ENCODE results near the gene CACYBP.
A peak's percentile ranks its signal among the peaks of the same experiment; 100 is the strongest.

CACYBP gene

DNA sequence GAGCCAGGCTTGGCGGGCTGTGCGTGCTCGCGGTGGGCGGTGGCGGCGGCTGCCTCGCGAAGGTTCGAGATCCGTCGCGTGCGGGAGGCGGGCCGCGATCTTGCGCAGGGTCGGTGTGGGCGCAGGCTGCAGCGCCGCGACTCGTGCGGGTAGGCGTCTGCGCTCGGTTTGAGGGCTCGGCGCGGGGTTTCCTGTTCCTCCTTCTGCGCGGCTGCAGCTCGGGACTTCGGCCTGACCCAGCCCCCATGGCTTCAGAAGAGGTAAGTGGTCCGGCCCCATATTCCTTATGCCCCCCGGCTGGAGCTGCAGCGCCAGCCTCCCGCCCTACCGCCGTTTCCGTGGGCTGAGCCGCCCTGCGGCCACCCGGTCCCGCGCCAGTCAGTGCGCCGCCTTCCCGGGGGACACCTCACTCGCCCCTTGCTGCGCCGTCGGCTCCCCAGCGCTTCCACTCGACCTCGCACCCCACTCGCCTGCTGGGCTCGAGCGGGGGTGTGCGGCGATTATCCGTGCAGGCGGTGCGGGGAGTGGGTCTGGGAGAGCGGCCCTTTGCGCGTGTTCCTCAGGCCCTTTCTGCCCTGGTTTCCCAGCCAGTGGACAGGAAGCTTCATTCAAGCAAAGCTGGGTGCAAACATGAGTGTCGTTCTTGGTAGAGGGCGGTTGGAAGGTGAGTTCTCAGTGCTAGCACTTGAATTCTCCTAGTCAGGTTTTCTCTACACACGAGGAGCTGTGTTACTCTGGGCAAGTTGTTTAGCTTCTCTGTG lies at the start of gene CACYBP:
Gene CACYBP (plus strand): TSS at position 12 of the 761 bp plus-strand sequence. CDS start 234 bp downstream, at position 246.
- DNase-seq (ENCODE audit: low spot score) = no peak

DNA sequence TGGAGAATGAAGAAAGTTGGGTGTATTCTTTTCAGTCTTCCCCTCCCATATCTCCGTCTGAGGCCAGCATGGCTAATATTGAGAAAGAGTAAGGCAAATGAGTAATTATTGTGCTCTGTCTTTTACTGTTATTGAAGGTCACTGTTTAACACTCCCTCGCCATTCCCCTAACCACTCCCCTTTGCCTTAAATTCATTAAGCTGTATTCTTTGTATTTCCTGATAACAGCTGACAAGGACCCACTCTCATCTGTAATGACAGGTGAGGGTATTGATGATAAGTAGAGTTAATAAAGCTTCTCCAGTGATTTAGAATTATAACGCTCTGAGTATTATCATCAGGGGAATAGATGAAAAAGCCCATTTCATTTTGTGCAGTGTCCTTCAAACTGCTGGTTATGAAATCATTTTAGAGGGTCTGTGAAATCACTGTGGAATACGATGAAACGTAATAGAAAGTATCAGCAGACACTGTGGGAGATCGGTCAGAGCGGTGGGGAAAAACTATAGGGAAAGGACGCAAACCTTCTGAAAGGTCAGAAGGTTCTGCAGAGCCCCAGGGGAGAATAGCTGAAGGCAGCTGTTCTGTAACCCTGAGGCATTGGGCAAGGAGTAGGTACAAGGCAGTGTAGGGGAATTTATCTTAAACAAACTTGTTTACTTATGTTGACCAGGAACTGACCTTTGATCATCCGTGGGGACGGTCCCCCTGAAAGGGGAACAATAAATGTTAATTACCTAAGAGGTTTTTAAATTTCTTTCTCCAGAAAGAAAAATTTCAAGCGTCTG lies 46.3 kb upstream of the CACYBP start:
- DNase-seq (ENCODE audit: low spot score) = no peak

DNA sequence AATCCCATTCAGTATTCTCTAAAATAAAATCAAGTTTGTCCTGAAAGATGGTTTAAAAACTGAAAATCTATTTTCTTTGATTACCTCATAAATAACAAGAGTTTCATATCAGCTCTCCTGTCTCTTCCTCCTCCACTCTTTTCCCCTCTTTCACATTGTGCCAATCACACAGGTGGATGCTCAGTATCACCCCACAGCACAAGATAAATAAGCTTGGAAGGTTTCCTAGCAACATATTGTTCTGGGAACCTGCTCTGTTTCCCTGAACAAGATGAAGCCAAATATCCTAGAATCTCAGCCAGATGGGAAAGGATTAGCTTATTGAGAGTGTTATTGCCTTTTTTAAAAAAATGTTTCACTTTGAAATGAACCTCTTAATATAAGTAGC lies 45.7 kb upstream of the CACYBP start:
- no peak for DNase-seq (ENCODE audit: low spot score)

DNA sequence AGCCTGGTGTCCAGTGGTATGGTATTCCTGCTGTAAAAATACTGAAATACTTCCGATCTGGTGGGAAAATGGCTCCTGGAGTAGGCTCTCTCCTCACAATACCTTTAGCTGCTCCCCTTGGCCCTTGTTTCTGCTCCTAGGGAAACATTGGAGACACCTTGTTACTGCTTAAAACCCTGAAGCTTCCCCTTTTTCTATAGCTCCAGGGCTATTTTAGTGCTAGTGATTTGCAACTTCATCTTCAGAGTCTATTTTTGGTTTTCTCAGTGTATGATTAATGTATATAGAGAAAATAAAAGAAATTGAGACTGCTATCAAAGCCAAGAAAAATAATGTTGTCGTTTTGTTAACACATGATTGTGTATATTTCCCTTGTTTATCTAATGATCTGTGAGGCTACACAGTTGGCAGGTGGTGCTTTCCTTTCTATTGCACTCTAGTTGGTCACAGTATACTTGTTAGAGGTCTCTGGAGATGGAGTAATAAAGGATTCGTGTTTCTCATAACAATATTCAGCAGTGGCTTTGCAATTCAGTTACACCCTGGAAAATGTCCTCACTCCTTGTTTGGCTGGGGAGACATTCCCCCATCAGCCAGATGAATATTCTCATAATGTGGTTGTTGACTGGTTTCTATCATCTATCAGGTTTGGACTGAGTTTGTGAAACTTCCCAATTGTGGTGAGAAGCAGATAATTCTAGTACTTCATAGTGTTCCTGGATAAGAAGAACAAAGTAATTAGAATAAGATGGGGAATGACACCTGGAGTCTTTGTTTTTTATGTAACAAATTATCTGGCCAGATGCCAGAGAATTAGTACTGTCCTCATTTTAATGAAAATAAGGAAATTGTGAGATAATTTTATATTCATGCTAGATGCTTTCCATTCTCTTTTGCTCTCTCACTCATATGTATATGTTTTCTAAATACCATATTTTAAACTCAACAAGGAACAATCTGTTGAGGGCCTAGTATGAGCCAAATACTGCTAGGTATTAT lies 44.8 kb upstream of the CACYBP start:
- peak; percentile 23 for DNase-seq (ENCODE audit: low spot score)

GRCh38 chr1:174956086-174956485 lies 43.7 kb upstream of the CACYBP start:
- DNase-seq (ENCODE audit: low spot score) = no peak

GRCh38 chr1:174956976-174957375 lies 42.8 kb upstream of the CACYBP start:
- no peak for DNase-seq (ENCODE audit: low spot score)

DNA sequence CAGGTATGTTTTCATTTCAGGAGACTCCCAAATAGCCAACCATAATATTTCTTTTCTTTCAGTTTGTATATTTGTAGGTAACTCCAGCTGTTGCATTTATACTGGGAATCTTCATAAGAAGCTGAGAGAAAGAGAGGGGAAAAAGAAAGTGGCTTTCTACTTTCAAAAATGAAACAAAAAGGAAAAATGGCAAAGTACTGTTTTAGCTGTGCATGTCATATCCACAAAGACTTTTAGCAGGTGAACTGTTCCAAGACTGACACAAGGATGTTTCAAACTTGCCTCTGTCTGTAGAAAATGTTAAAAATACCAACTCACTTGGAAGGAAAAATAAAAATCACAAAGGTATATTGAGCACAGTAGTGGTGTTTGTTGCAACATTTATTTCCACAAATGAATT lies 41.9 kb upstream of the CACYBP start:
- no peak for DNase-seq (ENCODE audit: low spot score)

GRCh38 chr1:174958396-174958795 lies 41.4 kb upstream of the CACYBP start:
- DNase-seq (ENCODE audit: low spot score) = no peak

GRCh38 chr1:174960362-174960761 lies 39.4 kb upstream of the CACYBP start:
- DNase-seq (ENCODE audit: low spot score) = no peak

DNA sequence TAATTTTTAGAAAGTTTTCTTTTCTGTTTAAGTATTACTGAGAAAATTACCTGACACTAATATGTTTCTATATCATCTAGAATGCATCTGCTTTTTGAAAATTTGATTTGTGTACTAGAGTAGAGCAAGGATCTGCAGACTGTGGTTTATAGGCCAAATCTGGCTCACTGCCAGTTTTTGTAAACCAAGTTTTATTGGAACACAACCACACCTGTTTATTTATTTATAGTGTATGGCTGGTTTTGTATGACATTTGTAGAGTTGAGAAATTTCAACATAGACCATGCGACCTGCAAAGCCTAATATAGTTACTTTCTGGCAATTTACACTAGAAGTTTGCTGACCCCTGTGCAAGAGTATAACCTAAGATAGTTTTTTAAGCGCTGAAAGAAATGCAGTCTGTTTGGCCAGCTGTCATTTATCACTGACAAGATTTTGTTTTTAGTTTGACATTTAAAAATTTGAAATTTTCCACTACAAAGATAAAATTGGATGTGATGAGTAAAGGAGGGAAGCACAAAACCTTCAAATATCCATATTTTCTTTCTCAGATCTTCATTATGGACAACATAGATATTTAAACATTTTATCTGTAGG lies 36.1 kb upstream of the CACYBP start:
- peak; percentile 57 for DNase-seq (ENCODE audit: low spot score)

- DNase-seq (ENCODE audit: low spot score) = peak; percentile 68
These were observed 35.3 kb upstream of the CACYBP start for GRCh38 chr1:174964261-174964971.

DNA sequence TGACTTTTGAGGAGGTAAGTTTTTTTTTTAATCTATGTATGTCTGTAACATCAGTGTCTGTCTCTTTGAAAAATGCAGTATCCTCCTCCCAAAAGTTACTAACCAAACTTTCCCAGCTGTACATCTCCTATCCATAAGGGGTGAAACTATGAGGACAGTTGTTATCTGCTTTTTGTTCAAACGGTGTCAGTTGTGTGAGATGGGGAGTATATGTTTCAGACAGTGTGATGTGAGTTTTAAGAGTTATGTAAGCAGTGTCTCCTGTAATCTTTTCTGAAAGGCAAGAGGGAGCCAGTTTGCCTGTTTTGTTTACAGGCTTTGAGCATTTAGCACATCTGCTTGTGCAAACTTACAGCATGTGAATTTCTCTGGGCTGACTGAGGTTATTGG lies 34.8 kb upstream of the CACYBP start:
- DNase-seq (ENCODE audit: low spot score) = peak; percentile 50

DNA sequence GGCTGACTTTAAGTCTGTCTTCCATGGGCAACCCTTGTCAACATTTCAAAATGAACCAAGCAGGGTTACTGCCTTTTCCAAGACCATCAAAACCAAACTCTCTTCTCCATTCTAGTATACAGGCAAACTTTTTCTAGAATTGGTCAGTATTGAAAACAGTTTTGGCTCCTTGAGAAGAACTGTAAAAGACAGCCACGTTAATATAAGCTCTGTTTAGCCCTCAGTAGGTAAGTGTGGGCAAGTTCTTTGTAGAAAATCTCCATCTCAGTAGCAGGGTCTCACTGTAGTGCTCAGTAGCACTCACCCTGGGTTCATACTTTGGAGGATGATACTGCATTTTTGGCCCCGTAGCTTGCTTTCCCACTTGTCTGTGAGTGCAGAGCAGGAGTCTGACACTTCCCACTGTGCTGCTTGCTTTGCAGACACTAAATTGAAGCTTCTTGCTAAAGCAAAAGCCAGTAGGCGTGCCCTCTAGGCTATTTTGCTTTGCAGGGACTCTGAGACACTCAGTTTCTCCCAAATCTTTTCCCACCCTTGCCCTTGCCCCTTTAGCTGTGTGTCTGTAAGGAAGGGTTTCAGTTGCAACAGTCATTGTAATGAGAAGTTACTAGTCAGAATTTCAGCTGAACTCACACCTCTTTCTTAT lies 34.3 kb upstream of the CACYBP start:
- peak; percentile 62 for DNase-seq (ENCODE audit: low spot score)

GRCh38 chr1:174966008-174966572 lies 33.7 kb upstream of the CACYBP start:
- no peak for DNase-seq (ENCODE audit: low spot score)

- DNase-seq (ENCODE audit: low spot score) = no peak
These were observed 31.7 kb upstream of the CACYBP start for GRCh38 chr1:174967845-174968705.

DNA sequence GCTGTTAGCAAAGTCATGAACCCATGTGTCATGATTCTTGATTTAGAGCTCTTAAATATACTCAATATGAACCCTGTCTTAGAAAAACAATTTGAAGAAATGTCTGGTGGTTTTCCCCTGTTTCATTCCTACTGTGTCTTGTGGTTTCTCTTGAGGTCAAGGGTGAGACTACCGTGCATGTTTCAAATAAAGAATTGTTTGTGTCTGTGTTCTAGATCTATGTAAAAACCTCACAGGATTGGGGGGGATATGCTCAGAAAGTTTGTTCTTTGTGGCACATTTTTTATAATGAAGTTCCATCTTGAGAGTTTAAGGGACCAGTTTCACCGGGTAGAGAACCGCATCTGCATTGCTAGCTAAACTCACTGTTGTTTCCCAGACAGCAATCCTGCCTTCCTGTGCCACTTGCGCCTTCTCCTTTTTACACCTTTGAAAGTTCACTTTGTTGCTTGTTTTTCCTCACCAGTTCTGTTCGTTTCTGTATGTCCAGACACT lies 30.9 kb upstream of the CACYBP start:
- DNase-seq (ENCODE audit: low spot score) = no peak

DNA sequence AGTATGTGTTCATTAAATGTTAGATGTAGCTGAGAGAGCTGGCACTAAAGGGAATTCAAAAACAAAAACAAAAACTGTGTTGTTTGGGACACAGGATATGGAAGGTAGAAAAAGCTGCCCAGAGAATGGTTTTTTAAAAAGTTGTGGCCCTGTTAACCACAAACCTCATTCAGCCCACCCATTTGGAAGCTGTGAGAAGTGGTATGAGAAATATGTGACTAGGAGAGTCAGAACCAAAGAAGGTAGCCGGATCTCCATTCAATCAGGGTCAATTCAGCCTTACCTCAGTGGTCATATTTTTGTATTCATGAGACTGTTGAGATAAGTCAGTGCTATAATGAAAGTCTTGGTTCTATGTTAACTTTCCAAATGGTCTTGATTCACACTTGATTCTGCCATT lies 29.8 kb upstream of the CACYBP start:
- DNase-seq (ENCODE audit: low spot score) = no peak

DNA sequence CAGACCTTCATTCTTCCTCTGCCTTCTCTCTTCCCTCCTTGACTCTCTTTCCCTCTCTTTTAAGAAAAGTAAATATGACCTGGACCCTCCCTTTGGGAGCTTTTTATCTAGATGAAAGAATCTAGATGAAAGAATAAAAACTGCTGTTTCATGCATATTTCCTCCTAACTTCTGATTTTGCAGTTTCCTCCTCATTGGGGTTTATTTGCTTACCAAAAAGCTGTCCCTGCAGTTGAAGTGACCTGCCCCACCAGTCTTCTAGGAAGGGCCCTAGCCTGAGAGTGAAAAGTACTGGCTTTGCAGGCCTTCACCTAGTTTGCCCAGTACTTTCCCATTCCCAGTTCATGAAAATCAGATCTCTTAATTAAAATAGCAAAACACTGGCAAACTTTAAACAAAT lies 28.3 kb upstream of the CACYBP start:
- no peak for DNase-seq (ENCODE audit: low spot score)

DNA sequence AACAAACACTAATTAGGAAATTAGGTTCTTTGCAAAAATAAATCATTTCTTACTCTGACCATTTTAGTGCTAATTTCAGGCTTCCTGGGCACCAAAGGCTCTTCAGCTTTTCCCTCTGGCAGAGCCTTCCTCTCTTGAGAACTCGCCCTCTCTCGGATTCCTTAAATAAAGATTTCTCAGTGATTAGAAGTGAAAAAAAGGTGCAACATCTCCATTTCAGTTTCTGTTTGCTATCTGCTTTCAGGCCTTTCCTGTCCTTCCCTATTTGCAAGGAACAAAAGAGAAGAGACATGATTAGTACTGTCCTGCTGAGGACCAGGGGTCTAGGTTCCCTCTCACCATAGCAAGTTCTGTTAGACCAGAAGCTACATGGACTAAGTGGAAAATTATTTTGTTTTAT lies 27.8 kb upstream of the CACYBP start:
- no peak for DNase-seq (ENCODE audit: low spot score)

All from hematopoietic multipotent progenitor cell treated with erythropoietin and hydrocortisone succinate and interleukin-3 and kit ligand, for 15 days (in vitro differentiated cells).